A673 (cell line): ENCODE measurements around the gene MEGF10. TPM values are rescaled to one million over a fixed set of nuclear protein-coding genes. Genes with fewer than 3 reads are reported as not detected.

Experiments
- BruUV-seq: library from RNA; stranded (reverse); fragments of 400-500 nt; replicated peaks from 2 replicates; lab custom pipeline; 2021; lab: Mats Ljungman, UMichigan
- CTCF ChIA-PET: fragments of 300-600 bp; sonication (Branson Sonifier 250); formaldehyde crosslinking; loops from one replicate; lab custom pipeline; 2022; ENCODE audit warnings: antibody characterized with exemption; lab: Charles Lee
- POLR2A ChIA-PET: fragments of 300-600 bp; sonication (Branson Sonifier 250); formaldehyde crosslinking; loops from one replicate; lab custom pipeline; 2022; ENCODE audit warnings: antibody characterized with exemption; ENCODE audit not compliant: low non-redundant PET; lab: Charles Lee
- DNase-seq: peaks from one replicate; pipeline ENCODE4 v3.0.0-alpha.2; 2015; ENCODE audit warnings: low spot score
- H3K27ac ChIP-seq: fragments of 200-600 bp; sonication (generic); 2 replicates; pipeline ENCODE4 v1.5.1; 2016; ENCODE audit warnings: mixed run types, low read depth, mild to moderate bottlenecking, mixed read lengths, antibody characterized with exemption, low read length; ENCODE audit not compliant: poor library complexity, severe bottlenecking
- H3K27me3 ChIP-seq: fragments of 200-600 bp; sonication (generic); replicated peaks from 2 replicates; pipeline ENCODE4 v1.6.1; 2017; ENCODE audit warnings: mixed run types, low read depth, mild to moderate bottlenecking, mixed read lengths, antibody characterized with exemption, low read length; ENCODE audit not compliant: insufficient read depth, poor library complexity
- H3K36me3 ChIP-seq: fragments of 200-600 bp; sonication (generic); 2 replicates; pipeline ENCODE4 v1.6.1; 2016; ENCODE audit warnings: mixed run types, mild to moderate bottlenecking, mixed read lengths, antibody characterized with exemption, low read length; ENCODE audit not compliant: insufficient read depth, poor library complexity, severe bottlenecking
- H3K4me1 ChIP-seq: fragments of 200-600 bp; sonication (generic); 2 replicates; pipeline ENCODE4 v1.6.1; 2017; ENCODE audit warnings: mixed run types, mild to moderate bottlenecking, mixed read lengths, antibody characterized with exemption, low read length; ENCODE audit not compliant: insufficient read depth, poor library complexity, severe bottlenecking
- H3K4me3 ChIP-seq: fragments of 200-600 bp; sonication (generic); 2 replicates; pipeline ENCODE4 v1.5.1; 2016; ENCODE audit warnings: low read depth, mixed run types, mild to moderate bottlenecking, mixed read lengths, low read length; ENCODE audit not compliant: poor library complexity, severe bottlenecking
- H3K9me3 ChIP-seq: fragments of 200-600 bp; sonication (generic); 2 replicates; pipeline ENCODE4 v1.6.1; 2016; ENCODE audit warnings: mixed run types, low read depth, mild to moderate bottlenecking, mixed read lengths, antibody characterized with exemption, low read length; ENCODE audit not compliant: poor library complexity, severe bottlenecking
- CTCF ChIP-seq: fragments of 300-800, 200-600 bp; sonication (generic); conservative IDR thresholded peaks from 2 replicates; pipeline ENCODE4 v1.5.1; 2017; ENCODE audit warnings: low read depth, mild to moderate bottlenecking, antibody characterized with exemption, low read length, moderate library complexity, mixed read lengths
- EZH2 ChIP-seq: fragments of 200-600 bp; sonication (generic); IDR thresholded peaks from 2 replicates; pipeline ENCODE4 v1.6.1; 2017; ENCODE audit warnings: borderline replicate concordance, low read depth, mild to moderate bottlenecking, mixed read lengths, antibody characterized with exemption, low read length; ENCODE audit not compliant: poor library complexity, severe bottlenecking
- intact Hi-C: fragments of 100-400 bp; cut with micrococcal nuclease; formaldehyde crosslinking; loops from one replicate; pipeline ENCODE4 v1.10.0; 2022; ENCODE audit not compliant: unreplicated experiment
- total RNA-seq: library from RNA; stranded (reverse); gene quantifications from 2 replicates; pipeline ENCODE4 v1.2.3, GENCODE V29; 2021

Gene MEGF10
- total RNA-seq, 1 experiment from 2014 or later, result 0.71 TPM

- no peaks in the 10 kb centered on the region for H3K36me3 ChIP-seq
- POLR2A ChIA-PET, result no interaction called here
- peaks cover 6% of the 10 kb centered on the region for H3K4me1 ChIP-seq
- H3K9me3 ChIP-seq, result no peaks in the 10 kb centered on the region
- no peak for DNase-seq
- H3K27me3 ChIP-seq, result no peaks in the 10 kb centered on the region
- CTCF ChIA-PET, result no interaction called here
- no TSS peak for BruUV-seq
- no peak overlapping the region for H3K27ac ChIP-seq
- H3K4me3 ChIP-seq, result no peak overlapping the region
- intact Hi-C loops, result no loop called here
- no peak for TF ChIP-seq EZH2
- TF ChIP-seq CTCF, result no peak
Measured at GRCh38 chr5:127375124-127375523, 84.5 kb downstream of the MEGF10 start.

- Histone ChIP-seq H3K4me3 (no peak overlapping the region), H3K27ac (no peak overlapping the region), H3K27me3 (no peaks in the 10 kb centered on the region), H3K36me3 (no peaks in the 10 kb centered on the region), H3K4me1 (peaks cover 6% of the 10 kb centered on the region), H3K9me3 (no peaks in the 10 kb centered on the region)
- ChIA-PET CTCF (no interaction called here), POLR2A (no interaction called here)
- no peak for DNase-seq
- no peak for TF ChIP-seq EZH2
- no peak for TF ChIP-seq CTCF
- intact Hi-C loops, result no loop called here
- no TSS peak for BruUV-seq
Measured at GRCh38 chr5:127375544-127376091, 85.0 kb downstream of the MEGF10 start.

GRCh38 chr5:127377651-127378050, 87.1 kb downstream of the MEGF10 start:
- intact Hi-C loops, result no loop called here
- BruUV-seq, result no TSS peak
- TF ChIP-seq EZH2, result no peak
- no peak for TF ChIP-seq CTCF

More at GRCh38 chr5:127377651-127378050, 87.1 kb downstream of the MEGF10 start:
- no peaks in the 10 kb centered on the region for H3K9me3 ChIP-seq
- no peak overlapping the region for H3K4me3 ChIP-seq
- no peaks in the 10 kb centered on the region for H3K4me1 ChIP-seq
- no peaks in the 10 kb centered on the region for H3K27me3 ChIP-seq
- CTCF ChIA-PET, result no interaction called here
- DNase-seq, result no peak
- no peaks in the 10 kb centered on the region for H3K36me3 ChIP-seq
- no peak overlapping the region for H3K27ac ChIP-seq
- POLR2A ChIA-PET, result no interaction called here
